Measurements from ENCODE around the gene SSR4. TPM values are rescaled to one million over a fixed set of nuclear protein-coding genes. Genes with fewer than 3 reads are reported as not detected.

Gene SSR4
- total and polyA plus RNA-seq, 2 experiments from 2014 or later, result 316 to 693 TPM

- Histone ChIP-seq H3K4me2 (no peak overlapping the region), H2AFZ (no peak overlapping the region), H3K79me2 (no peaks in the 10 kb centered on the region), H3K9me3 (ENCODE audit: low read depth) (no peaks in the 10 kb centered on the region), H3K27me3 (no peaks in the 10 kb centered on the region), H3K27ac (no peak overlapping the region), H3K4me1 (ENCODE audit: insufficient read depth) (no peaks in the 10 kb centered on the region), H4K20me1 (ENCODE audit: insufficient read depth, poor library complexity, severe bottlenecking) (no peaks in the 10 kb centered on the region), H3K36me3 (replicated peaks; ENCODE audit: insufficient read depth, low read depth) (no peaks in the 10 kb centered on the region), H3K9me2 (replicated peaks; ENCODE audit: insufficient read depth) (no peaks in the 10 kb centered on the region), H3K4me3 (no peak overlapping the region)
- TF ChIP-seq CTCF (IDR thresholded peaks at IDR 0.05; ENCODE audit: poor library complexity), result no peak
- no peak for TF ChIP-seq EZH2phosphoT487 (IDR thresholded peaks at IDR 0.05; ENCODE audit: low read depth, severe bottlenecking, unreplicated experiment)
- no peak for TF ChIP-seq EZH2 (IDR thresholded peaks at IDR 0.05; ENCODE audit: borderline replicate concordance)
- WGBS (ENCODE audit: low lambda C conversion rate, missing lambda C conversion rate), result 81% methylated on average over 33 of the region's 37 CpGs
- no peak for DNase-seq (ENCODE audit: low spot score)
Observed at GRCh38 chrX:153771415-153772315, 22.8 kb upstream of the SSR4 start.

GRCh38 chrX:153772316-153773217 lies 21.9 kb upstream of the SSR4 start:
- no peaks in the 10 kb centered on the region for H3K9me2 ChIP-seq (replicated peaks; ENCODE audit: insufficient read depth)
- DNase-seq (ENCODE audit: low spot score), result no peak
- no peaks in the 10 kb centered on the region for H3K4me1 ChIP-seq (ENCODE audit: insufficient read depth)
- no peaks in the 10 kb centered on the region for H3K36me3 ChIP-seq (replicated peaks; ENCODE audit: insufficient read depth, low read depth)
- no peak overlapping the region for H3K27ac ChIP-seq
- H3K79me2 ChIP-seq, result no peaks in the 10 kb centered on the region
- TF ChIP-seq CTCF (IDR thresholded peaks at IDR 0.05; ENCODE audit: poor library complexity) (no peak), EZH2phosphoT487 (IDR thresholded peaks at IDR 0.05; ENCODE audit: low read depth, severe bottlenecking, unreplicated experiment) (no peak), EZH2 (IDR thresholded peaks at IDR 0.05; ENCODE audit: borderline replicate concordance) (no peak)
- H3K4me2 ChIP-seq, result no peak overlapping the region
- H3K27me3 ChIP-seq, result no peaks in the 10 kb centered on the region
- 79% methylated on average over 19 of the region's 21 CpGs for WGBS (ENCODE audit: low lambda C conversion rate, missing lambda C conversion rate)
- no peaks in the 10 kb centered on the region for H4K20me1 ChIP-seq (ENCODE audit: insufficient read depth, poor library complexity, severe bottlenecking)
- no peaks in the 10 kb centered on the region for H3K9me3 ChIP-seq (ENCODE audit: low read depth)
- H3K4me3 ChIP-seq, result no peak overlapping the region
- no peak overlapping the region for H2AFZ ChIP-seq

- TF ChIP-seq EZH2 (IDR thresholded peaks at IDR 0.05; ENCODE audit: borderline replicate concordance), result no peak
- no peak for TF ChIP-seq EZH2phosphoT487 (IDR thresholded peaks at IDR 0.05; ENCODE audit: low read depth, severe bottlenecking, unreplicated experiment)
- TF ChIP-seq CTCF (IDR thresholded peaks at IDR 0.05; ENCODE audit: poor library complexity), result no peak
- Histone ChIP-seq H3K36me3 (replicated peaks; ENCODE audit: insufficient read depth, low read depth) (no peaks in the 10 kb centered on the region), H2AFZ (no peak overlapping the region), H3K4me2 (no peak overlapping the region), H3K4me1 (ENCODE audit: insufficient read depth) (no peaks in the 10 kb centered on the region), H3K27ac (no peak overlapping the region), H3K9me2 (replicated peaks; ENCODE audit: insufficient read depth) (no peaks in the 10 kb centered on the region), H3K79me2 (no peaks in the 10 kb centered on the region), H3K4me3 (no peak overlapping the region), H4K20me1 (ENCODE audit: insufficient read depth, poor library complexity, severe bottlenecking) (no peaks in the 10 kb centered on the region), H3K9me3 (ENCODE audit: low read depth) (no peaks in the 10 kb centered on the region), H3K27me3 (no peaks in the 10 kb centered on the region)
- WGBS (ENCODE audit: low lambda C conversion rate, missing lambda C conversion rate), result 98% methylated on average over 23 of the region's 23 CpGs
- no peak for DNase-seq (ENCODE audit: low spot score)
Observed at GRCh38 chrX:153773218-153773611, 21.3 kb upstream of the SSR4 start.

All from hepatocyte (in vitro differentiated cells).